Body of pancreas (tissue), 4 donors: Measurements from ENCODE around the gene TGM6. TPM values are rescaled to one million over a fixed set of nuclear protein-coding genes. Genes with fewer than 3 reads are reported as not detected.

Experiments
- ATAC-seq: fragments of 150-250 bp; one replicate; pipeline ENCODE4 v1.9.1; 2016
- DNase-seq, 4 donors: peaks; one replicate each; pipeline ENCODE4 v3.0.0-alpha.2; 2019
- H3K27ac ChIP-seq, 4 donors: fragments of 200-600 bp; sonication (generic); 1 replicate in 3 of 4; 2 replicates in 1 of 4; pipeline versions ENCODE4 v1.5.1 to v1.6.1; 2016 to 2019; ENCODE audit warnings: mild to moderate bottlenecking in 1 of 4, mixed read lengths in 1 of 4, moderate library complexity in 1 of 4
- H3K27me3 ChIP-seq, 2 donors: fragments of 200-600 bp; sonication (generic); one replicate each; pipeline ENCODE4 v1.6.0; 2016; ENCODE audit warnings: mild to moderate bottlenecking in 1 of 2
- H3K36me3 ChIP-seq, 2 donors: fragments of 200-600 bp; sonication (generic); replicated peaks in 1 of 2; 2 replicates each; pipeline ENCODE4 v1.5.1; 2016; ENCODE audit warnings: low read depth in 2 of 2; ENCODE audit not compliant: insufficient read depth in 1 of 2
- H3K4me1 ChIP-seq: fragments of 200-600 bp; sonication (generic); one replicate; pipeline ENCODE4 v1.6.0; 2016
- H3K4me3 ChIP-seq, 2 donors: fragments of 200-600 bp; sonication (generic); 1 replicate in 1 of 2; 2 replicates in 1 of 2; pipeline ENCODE4 v1.5.1; 2016 to 2019
- H3K9me3 ChIP-seq, 3 donors: fragments of 200-600 bp; sonication (generic); 1 replicate in 2 of 3; 2 replicates in 1 of 3; pipeline ENCODE4 v1.5.1; 2016
- CTCF ChIP-seq, 7 experiments: fragments of 450-650 bp in 4 of 7; fragments of 200-600 bp in 3 of 7; sonication (generic) in 3 of 7; IDR thresholded peaks; one replicate each; pipeline ENCODE4 v1.5.1; 2016 to 2019; ENCODE audit warnings: antibody characterized with exemption in 7 of 7
- POLR2A ChIP-seq, 3 donors: fragments of 450-650 bp; IDR thresholded peaks; one replicate each; pipeline ENCODE4 v1.6.1; 2016; ENCODE audit warnings: antibody characterized with exemption in 3 of 3, mild to moderate bottlenecking in 2 of 3
- WGBS, 2 donors: methylation state at CpG; one replicate each; pipeline ENCODE4 v1.1.5; 2017; 5-methylcytosine and 5-hydroxymethylcytosine counted together
- intact Hi-C: fragments of 100-400 bp; cut with DNase I; formaldehyde crosslinking; loops from one replicate; pipeline ENCODE4 v1.15.1; 2023
- small RNA-seq: library from RNA; depleted of rRNA; stranded (forward); fragments of <200 nt; gene quantifications from one replicate; pipeline ENCODE3, GENCODE V24; 2016
- total RNA-seq, 2 donors: library from RNA; depleted of rRNA; stranded (reverse); fragments of >200 nt; gene quantifications; one replicate each; pipeline ENCODE4 v1.1.0, GENCODE V29; 2016

Gene TGM6
- total RNA-seq, 2 donors from 2014 or later = not detected

- Histone ChIP-seq H3K27me3 (no peaks in the 10 kb centered on the region), H3K9me3 (no peaks in the 10 kb centered on the region), H3K27ac (no peak overlapping the region), H3K4me3 (no peak overlapping the region), H3K4me1 (peaks cover 16% of the 10 kb centered on the region), H3K36me3 (no peaks in the 10 kb centered on the region)
- 48 to 62% methylated on average over 4 of the region's 4 CpGs for WGBS, 2 donors
- intact Hi-C loops = loop anchor here (10.0 kb wide), 1 partner anchor 361 kb away; no protein-coding TSS in a partner anchor
- no peak for TF ChIP-seq POLR2A (IDR thresholded peaks at IDR 0.05)
- no peak for TF ChIP-seq CTCF (IDR thresholded peaks at IDR 0.05)
- no peak for DNase-seq
- no peak for ATAC-seq
Measured at GRCh38 chr20:2473516-2473915, 92.8 kb downstream of the TGM6 start.

DNA sequence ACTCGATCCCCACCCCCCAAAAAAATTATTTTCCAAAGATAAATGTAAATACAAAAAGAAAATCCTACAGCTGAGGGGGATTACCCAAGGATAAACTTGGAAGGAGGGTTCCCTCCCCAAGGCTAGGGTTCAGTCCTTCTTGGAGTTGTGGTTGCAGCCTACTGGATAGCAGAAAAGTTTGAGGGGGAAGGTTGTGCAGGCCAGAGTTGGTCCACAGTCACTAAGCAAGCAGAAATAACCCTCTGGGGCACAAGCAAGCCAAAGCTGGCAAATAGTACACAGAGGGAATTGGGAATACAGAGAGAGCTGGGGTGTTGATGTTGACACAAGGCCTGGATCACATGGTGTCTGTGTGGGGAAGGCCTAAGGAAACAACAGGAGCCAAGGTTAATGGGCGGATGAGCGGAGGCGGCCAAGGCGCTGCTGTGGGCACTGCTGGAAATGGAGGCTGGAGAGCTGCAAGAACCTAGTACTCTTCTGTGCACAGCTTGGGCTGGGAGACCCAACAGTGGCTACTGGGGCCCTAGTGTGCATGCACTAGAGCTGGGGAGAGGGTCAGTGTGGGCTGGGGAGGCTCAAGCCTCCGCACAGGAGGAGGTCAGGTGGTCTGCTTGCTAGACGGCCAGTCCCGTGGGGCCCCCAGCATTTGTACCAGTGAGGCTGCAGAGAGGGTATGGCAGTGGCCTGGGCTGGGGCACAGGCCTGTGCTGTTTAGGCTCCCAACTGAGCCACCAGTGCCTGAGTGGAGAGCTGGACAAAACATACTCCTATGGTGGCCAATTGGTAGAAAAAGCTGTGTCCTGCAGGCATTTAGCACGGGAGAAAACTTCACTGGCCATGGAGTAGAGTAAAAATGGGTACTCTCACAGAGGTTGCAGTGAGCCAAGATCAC, 95.4 kb downstream of the TGM6 start:
- Histone ChIP-seq H3K4me1 (peaks cover 4% of the 10 kb centered on the region), H3K36me3 (no peaks in the 10 kb centered on the region), H3K27ac (no peak overlapping the region), H3K27me3 (no peaks in the 10 kb centered on the region), H3K9me3 (no peaks in the 10 kb centered on the region), H3K4me3 (no peak overlapping the region)
- 91 to 96% methylated on average over 9 of the region's 9 CpGs for WGBS, 2 donors
- TF ChIP-seq POLR2A (IDR thresholded peaks at IDR 0.05) = no peak
- no peak for TF ChIP-seq CTCF (IDR thresholded peaks at IDR 0.05)
- DNase-seq (no peak), ATAC-seq (no peak)
- intact Hi-C loops = loop anchor here (10.0 kb wide), 1 partner anchor 359 kb away; no protein-coding TSS in a partner anchor

GRCh38 chr20:2476742-2477615, 96.3 kb downstream of the TGM6 start:
- 81 to 90% methylated on average over 5 of the region's 5 CpGs for WGBS, 2 donors
- Histone ChIP-seq H3K4me3 (no peak overlapping the region), H3K36me3 (no peaks in the 10 kb centered on the region), H3K27me3 (no peaks in the 10 kb centered on the region), H3K27ac (no peak overlapping the region), H3K9me3 (no peaks in the 10 kb centered on the region), H3K4me1 (no peaks in the 10 kb centered on the region)
- no peak for ATAC-seq
- no peak for TF ChIP-seq CTCF (IDR thresholded peaks at IDR 0.05)
- TF ChIP-seq POLR2A (IDR thresholded peaks at IDR 0.05) = no peak
- intact Hi-C loops = loop anchor here (10.0 kb wide), 1 partner anchor 358 kb away; no protein-coding TSS in a partner anchor
- DNase-seq = no peak

DNA sequence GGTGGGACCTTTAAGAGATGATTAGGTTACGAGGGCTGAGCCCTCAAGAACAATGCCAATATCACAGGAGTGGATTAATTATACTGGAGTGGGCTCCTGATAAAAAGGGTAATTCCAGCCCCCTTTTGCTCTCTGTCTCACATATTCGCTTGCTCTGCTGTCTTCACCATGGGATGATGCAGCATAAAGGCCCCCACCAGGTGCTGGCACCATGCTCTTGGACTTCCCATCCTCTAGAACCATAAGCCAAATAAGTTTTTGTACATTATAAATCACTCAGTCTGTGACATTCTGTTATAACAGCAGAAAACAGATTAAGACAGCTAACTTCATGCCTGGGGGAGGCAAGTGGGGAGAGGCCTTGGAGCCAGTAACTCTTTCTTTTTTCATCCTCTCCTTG, 99.7 kb downstream of the TGM6 start:
- peaks cover 0 to 15% of the 10 kb centered on the region in 2 donors for H3K36me3 ChIP-seq
- H3K9me3 ChIP-seq = no peaks in the 10 kb centered on the region
- H3K4me1 ChIP-seq = no peaks in the 10 kb centered on the region
- no peaks in the 10 kb centered on the region for H3K27me3 ChIP-seq
- H3K4me3 ChIP-seq = no peak overlapping the region
- H3K27ac ChIP-seq = no peak overlapping the region
- DNase-seq (no peak), ATAC-seq (no peak)
- intact Hi-C loops = no loop called here
- 91 to 92% methylated on average over 2 of the region's 2 CpGs for WGBS, 2 donors
- TF ChIP-seq POLR2A (IDR thresholded peaks at IDR 0.05) (no peak), CTCF (IDR thresholded peaks at IDR 0.05) (no peak)

Small RNA genes within 50 kb of the gene (small RNA-seq; reads per million reads assigned to genes)
- not detected for gene RF00019

Other genes with a start within 250 kb of the TGM6 start
- under 1 TPM in 1 of 2 donors, not detected in 1; 0.26 TPM for gene TGM3, start 84.9 kb upstream of the TGM6 start, total RNA-seq
- gene SNRPB, start 89.9 kb downstream of the TGM6 start, total RNA-seq = 10 to 100 TPM; 53.1 to 61.0 TPM
- gene ZNF343, start 128.0 kb downstream of the TGM6 start, total RNA-seq = 1 to 10 TPM; 6.7 to 6.9 TPM
- gene TMC2, start 155.7 kb downstream of the TGM6 start, total RNA-seq = under 1 TPM in 1 of 2 donors, not detected in 1; 0.26 TPM